Activated naive CD8-positive, alpha-beta T cell treated with anti-CD3 and anti-CD28 coated beads, Interleukin-2, amount 50 U/mL, for 16 hours (primary cell): ENCODE results near the gene PICALM.
"Not testable (repeated sequence)": the region's sequence is repeated elsewhere in the genome, so short reads cannot be mapped to it uniquely, and the experiment has no call there.

ENCODE experiments used
- DNase-seq: peaks from one replicate; pipeline ENCODE4 v3.0.0-alpha.2; 2020; ENCODE audit warnings: low read depth, low spot score

The PICALM gene

DNA sequence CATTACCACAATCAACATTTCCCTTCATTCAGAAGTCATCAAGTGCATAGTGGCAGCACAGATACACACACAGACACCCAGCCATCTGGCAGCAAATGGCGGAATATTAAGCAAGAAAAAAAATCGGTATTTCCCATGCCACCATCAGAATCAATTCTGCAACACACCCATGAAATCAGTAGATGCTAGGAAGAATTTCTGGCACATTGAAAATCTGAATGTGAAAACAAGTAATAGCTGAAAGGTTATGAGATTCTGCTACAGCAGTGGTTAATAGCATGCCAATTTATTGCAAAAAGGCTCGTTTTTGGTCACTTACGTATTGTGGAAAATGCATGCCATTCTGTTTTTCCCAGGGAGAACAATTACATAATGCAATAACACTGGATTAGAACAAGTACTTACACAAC is 91.1 kb downstream of the PICALM start:
- DNase-seq = no peak

DNA sequence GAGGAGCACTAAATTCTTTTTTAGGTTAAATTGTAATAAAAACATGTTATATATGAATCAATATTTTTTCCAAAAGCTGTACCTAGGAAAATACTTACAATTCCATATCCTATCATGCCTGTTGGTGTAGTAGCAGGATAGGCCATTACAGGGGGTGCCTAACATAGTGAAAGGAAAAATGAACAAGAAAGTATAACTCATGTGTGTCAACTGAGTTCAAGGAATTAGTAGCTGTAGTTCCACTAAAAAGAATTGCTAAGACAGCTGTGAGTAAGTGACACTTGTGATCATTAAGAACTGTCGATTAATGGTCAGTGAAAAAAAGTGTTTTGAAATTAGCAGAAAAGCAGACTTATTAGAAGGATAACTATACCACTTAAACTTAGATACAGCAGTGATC is 92.4 kb downstream of the PICALM start:
- no peak for DNase-seq

DNA sequence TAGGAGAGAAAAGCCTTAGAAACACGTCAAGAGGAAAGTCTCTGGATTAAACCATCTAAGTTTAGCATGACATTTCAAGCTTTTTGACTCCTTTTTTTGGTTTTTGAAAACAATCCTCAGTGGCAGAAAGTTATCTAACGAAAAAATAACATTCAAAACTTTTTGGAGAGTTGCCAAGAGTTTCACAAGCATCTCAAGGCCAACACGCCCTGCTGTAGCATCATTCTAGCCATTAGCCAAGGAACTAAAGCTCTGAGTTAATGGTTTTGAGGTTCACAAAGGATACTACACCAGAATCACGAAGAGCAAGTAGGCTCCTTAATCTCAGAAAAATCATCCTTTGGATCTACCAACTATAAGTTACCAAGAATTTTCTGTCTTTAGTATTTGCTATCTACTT is 94.8 kb downstream of the PICALM start:
- no peak for DNase-seq

DNA sequence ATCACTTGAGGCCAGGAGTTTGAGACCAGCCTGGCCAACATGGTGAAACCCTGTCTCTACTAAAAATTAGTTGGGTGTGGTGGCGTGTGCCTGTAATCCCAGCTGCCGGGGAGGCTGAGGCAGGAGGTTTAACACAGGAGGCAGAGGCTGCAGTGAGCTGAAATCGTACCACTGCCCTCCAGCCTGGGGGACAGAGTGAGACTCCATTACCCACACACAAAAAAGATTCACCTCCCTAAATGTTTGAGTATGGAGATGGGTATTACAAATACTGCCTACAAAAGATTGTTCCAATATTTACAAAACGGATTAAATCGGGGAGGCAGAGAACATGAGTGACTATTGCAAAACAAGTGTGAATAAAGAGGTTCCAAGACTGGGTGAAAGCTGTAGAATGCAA is 98.3 kb downstream of the PICALM start:
- no peak for DNase-seq

DNA sequence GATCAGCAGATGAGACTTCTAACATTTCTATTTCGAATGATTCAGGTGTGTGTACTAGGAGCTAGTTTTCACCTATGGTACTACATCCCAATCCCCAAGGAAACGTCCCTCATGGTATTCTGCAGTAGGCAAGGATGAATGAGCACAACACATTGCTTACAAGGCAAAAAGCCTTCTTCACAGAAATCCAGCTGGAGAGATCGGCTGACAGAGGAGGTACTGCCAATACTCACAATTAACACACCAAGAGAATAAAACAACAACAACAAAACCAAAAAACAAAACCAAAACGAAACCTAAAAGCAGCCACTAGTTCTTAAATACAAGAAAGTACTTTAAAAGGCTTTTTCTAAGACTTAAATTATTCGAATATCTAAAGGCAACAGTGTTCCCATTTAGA is 101.4 kb downstream of the PICALM start:
- DNase-seq = no peak

DNA sequence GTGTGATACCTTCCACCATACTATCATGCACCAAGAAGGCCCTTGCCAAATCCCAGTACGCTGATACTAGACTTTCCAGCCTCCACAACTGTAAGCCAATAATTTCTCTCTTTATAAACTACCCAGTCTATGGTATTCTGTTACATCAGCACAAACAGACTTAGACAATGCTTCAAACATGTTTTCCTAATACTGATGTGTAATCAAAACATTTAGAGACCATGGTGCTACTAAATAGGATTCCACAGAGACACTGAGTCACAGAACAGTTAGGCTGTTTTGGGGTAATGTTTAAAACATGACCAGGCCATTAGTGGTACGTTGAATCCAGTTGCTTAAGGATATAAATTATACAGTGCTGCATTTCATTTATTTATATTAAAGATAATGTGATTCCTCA is 103.7 kb downstream of the PICALM start:
- no peak for DNase-seq

DNA sequence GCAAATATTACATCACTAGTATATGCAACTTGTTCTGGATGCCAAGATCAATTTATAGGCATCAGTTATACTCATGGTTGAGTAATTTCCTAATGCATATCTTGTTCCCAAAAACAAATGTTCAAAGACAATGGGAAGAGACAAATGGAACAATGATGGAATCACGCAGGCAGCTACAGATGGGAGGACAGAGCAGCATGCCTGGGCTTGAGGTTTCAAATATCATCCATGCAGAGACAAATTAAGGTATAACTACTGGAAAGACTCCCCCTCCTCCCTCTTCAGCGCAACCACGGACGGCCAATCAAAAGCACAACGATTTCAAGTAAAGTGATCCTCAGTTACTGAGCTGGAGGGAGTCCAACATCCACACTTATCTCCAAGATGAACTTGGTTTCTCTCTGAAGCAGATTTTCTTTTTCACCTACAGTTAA is 106.9 kb downstream of the PICALM start:
- DNase-seq = no peak

DNA sequence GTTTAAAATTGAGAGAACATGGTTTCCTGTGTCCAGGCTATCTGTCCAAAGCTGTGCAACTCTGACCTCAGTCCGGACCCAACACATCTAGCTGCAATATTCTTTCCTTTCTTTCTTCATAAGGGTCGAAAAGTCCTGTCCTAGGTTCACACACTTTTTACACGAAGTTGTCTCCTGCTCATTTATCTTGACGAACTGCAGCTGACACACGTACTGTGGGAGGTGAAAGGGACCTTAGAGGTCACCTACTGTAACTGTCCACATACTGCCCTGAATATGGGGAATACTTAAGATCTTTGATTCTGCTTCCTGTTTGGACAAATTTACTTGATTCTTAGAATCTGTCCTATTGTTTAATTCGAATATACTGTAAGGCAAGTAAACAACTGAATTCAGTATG is 107.8 kb downstream of the PICALM start:
- no peak for DNase-seq

DNA sequence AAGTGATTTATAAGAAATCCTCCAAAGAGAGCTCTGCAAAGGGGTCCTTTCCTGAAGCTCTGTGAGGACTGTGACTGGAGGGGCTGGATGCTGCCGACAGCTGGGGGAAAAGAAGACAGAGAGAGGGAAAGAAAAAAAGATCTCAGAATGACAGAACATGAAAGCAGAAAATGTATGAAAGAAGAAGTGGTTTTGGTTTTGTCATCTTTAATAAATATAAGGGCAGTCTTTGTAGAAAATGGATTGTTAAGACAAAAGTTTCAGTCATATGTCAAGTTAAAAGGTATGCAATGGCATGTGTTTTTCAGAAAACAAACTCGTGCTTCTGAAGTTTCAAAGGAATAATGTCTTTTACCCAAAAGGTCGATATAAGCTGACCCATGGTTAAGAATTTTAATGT is 108.2 kb downstream of the PICALM start:
- no peak for DNase-seq

DNA sequence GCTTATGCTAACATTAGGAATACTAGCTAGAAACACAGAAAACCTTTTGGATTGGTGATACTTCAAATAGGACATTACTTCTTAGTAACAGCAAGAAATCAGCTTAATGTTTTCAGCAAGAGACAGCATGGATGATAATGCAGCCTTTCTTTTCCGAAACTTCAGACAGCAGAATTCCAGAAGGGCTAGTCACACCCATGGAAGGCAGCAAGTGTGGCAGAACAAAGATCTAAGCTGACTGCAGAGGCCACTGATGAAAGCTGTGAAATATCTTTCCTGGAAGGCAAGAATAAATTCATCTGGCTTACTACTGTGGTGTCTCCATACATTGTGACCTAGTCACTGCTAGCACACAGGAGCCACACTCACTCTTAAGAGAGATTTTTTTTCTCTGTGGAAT is 113.4 kb downstream of the PICALM start:
- no peak for DNase-seq

DNA sequence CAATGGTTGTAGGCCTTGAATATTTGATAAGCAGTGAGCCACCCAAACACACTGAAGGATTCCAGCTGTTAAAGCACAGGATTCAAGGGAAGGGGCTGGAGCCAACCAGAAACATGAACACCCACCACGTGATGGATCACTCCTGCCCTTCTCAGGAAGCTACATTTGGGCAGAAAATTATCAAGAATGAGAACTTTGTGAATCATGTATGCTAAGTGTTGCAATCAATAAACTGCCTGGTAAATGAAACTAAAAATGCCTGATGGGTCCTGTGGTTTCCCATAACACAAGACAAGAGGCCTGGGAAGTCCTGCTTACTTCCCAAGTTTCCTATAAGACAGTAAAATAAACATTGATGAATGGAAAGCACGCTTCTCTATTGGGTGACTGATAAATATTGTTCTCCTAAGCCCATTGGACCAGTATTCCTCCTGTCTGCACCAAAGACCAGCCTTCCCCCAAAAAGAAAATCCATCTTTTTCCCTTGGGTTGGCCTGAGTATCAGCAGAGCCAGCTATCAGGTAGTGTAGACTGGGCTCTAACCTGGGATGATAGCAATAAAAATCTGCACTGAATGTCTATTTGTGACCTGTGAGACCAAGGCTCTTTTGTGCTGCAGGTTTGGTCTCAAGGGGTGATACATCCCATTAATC is 115.3 kb downstream of the PICALM start:
- no peak for DNase-seq

DNA sequence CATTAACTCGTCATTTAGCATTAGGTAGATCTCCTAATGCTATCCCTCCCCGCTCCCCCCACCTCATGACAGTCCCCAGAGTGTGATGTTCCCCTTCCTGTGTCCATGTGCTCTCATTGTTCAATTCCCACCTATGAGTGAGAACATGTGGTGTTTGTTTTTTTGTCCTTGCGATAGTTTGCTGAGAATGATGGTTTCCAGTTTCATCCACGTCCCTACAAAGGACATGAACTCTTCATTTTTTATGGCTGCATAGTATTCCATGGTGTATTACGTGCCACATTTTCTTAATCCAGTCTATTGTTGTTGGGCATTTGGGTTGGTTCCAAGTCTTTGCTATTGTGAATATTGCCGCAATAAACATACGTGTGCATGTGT is 116.8 kb downstream of the PICALM start:
- DNase-seq = not testable (repeated sequence)

DNA sequence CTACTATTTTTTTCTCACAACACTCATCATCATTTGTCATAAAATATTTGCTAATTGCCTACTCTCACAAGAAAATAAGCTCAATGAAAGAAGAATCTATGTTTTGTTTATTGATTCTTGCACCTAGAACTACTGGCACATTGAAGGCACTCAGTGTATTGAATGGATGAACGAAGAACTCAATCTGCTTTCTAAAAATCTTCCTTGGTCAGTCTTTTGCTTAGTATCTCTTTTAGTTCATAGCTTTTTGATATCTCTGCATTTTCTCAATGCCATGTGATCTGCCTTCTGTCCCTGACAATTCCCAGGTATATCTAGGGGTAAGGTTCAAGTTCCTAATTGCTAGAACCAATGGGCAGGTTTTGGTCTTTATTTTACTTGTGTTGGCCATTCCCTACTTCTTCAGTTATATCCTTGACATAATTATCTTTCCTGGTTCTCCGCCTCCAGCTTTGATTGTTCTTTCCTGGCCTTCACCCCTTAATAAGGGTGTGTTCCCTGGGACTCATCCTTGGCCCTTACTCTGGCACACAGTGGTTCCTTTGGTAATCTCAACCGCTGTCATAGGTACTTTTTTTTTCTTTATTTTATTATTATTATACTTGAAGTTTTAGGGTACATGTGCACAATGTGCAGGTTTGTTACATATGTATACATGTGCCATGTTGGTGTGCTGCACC is 117.3 kb downstream of the PICALM start:
- no peak for DNase-seq

DNA sequence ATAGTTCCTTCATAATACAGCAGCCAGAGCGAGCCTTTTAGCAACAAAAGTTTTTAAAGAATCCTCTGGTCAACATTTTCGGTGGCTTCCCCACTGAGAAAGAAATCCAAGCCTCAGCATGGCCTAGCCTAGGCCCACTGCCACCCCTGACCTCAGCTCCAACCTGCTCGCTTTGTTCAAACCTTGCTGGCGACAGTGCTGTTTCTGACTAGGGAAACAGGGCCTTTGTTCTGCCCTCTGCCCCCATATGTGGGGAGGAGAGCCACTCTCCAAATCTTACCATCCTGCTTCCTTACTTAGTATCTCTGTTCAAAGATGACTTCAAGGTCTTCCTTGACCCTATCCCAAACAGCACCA is 117.9 kb downstream of the PICALM start:
- no peak for DNase-seq

DNA sequence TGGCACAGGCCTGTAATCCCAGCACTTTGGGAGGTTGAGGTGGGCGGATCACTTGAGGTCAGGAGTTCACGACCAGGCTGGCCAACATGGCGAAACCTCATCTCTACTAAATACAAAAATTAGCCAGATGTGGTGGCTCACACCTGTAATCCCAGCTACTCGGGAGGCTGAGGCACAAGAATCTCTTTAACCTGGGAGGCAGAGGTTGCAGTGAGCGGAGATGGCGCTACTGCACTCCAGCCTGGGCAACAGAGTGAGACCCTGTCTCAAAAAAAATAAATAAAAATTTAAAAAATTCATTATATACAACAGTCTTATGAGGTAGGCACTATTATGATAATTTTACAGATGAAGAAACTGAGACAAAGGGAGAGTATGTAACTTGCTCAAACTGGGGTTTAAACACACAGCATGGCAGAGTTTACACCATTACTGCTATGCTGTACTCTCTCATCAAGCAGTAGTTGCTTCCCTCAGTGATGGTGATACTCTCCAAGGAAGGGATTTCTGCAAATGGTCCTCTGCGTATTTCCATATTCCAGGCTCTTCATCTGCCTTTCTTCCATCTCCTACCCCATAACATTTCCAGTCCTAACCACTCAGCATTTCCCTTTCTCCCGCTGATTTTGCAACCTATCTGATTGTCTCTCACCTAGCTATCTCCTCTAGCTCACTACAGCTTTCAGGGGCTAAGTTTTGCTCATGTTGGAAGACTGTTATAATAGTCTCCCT is 118.4 kb downstream of the PICALM start:
- DNase-seq = no peak

DNA sequence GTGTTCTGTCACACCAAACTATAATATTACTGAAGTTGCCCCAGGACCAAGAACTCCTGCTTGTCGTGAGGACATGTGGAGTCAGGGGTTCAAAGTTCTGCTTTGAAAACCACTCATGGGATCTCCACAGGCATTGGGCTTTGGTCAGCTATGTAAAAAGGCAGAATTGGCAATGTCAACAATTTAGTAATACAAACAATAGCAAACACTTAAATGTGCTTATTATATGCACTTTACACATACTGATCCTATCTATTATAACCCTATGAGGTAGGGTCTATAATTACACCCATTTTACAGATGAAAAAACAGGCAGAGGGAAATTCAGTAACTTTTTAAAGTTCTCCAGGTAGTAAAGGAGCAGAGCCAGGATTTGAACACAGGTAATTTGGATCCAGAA is 119.1 kb downstream of the PICALM start:
- no peak for DNase-seq

DNA sequence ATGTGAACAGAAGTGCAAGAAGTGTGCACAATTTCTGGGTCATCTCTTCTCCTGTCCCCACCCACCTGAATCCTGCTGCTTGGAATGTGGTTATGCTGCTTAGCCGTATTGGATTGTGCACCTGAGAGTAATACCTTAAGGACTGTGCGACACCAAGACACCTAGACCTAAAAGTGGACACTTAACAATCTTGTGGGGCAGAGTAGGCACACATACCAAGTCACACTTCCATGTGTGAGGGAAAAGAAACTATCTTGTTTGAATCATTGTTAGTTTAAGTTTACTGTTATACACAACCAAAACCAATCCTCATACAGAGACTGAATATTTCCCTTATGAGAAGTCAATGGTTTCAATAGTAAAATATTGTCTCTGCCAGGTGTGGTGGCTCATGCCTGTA is 120.0 kb downstream of the PICALM start:
- DNase-seq = no peak

DNA sequence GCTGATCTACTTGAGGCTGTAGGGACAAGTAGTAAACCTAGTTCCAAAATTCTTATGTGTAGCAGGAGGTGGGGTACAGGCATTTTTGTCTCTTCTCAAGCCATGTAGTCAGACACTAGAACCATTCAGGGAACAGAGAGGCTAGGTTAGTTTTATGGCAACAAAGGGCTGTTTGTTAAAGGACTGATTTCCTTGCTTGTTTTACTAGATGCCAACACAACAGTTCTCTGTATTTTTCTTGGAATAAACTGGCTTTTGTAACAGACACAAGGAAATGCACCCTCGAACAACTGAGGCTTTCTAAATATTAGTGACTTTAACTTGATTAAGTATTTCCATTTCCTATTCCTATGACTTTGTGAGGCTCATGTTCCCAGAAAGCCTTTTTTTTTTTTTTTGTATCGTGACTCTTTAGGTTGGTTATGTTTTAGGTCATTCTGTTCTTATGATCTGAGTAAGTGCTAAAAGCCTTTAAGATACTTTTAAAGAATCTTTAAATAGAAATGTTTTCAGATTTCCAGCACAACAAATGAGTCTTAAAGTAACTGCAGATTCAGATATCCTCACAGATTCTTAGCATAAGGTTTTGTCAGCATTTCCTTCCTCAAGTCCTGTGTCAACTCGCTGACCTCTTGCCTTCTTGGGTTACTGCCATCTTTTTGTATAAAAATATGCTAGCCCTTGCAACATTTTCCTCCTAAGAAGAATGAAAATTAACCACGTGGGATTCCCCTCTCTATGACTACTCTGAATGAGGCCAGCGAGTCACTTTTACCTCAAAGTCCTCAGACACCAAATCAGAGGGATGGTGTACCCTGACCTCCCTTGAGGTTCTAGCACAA is 121.2 kb downstream of the PICALM start:
- DNase-seq = no peak

DNA sequence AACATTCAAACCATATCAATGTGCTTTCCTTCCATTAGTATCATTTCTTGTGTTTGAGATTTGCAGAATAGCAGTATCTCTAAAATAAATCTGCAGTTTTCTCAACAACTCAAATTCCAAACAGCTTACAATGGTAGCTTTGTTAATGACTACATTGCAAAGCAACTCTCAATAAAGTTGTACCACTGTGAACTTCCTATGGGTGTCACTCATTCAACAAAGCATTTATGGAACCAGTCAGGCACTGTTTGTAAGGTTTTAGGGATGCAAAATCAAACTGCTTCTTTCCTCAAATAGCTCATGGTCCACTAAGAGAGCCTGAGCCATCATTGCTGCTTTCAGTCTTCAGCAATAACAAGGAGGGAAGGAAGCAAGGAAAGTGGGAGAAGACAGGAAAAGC is 122.7 kb downstream of the PICALM start:
- no peak for DNase-seq

DNA sequence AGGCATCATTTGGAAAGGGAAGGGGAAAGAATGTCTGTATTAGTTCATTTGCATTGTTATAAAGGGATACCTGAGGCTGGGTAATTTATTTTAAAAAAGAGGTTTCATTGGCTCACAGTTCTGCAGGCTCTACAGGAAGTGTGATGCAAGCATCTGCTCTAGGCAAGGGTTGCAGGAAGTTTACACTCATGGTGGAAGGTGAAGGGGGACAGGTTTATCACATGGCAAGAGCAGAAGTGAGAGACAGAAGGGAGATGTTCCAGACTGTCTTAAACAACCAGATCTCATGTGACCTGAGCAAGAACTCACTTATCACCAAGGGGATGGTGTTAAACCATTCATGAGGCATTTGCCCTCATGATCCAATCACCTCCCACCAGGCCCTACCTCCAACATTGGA is 123.1 kb downstream of the PICALM start:
- DNase-seq = no peak

DNA sequence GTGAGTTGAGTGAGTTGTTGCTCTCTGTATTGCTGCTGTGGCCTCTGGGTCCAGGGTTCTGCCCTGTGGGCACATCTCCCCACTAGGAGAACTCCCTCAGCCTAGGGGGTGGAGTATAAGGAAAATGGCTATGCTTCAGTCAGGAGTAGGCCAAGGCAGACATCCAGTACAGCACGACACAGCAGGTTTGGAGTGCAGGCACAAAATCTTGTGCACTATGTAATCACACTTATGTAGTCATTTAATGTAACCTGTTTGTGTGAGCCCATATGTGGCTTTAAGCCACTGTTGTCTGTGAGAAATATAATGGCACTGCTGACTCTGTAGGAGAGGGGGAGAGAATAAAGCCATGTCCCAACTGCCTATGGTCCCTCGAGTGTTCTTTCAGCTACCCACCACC is 123.6 kb downstream of the PICALM start:
- no peak for DNase-seq

DNA sequence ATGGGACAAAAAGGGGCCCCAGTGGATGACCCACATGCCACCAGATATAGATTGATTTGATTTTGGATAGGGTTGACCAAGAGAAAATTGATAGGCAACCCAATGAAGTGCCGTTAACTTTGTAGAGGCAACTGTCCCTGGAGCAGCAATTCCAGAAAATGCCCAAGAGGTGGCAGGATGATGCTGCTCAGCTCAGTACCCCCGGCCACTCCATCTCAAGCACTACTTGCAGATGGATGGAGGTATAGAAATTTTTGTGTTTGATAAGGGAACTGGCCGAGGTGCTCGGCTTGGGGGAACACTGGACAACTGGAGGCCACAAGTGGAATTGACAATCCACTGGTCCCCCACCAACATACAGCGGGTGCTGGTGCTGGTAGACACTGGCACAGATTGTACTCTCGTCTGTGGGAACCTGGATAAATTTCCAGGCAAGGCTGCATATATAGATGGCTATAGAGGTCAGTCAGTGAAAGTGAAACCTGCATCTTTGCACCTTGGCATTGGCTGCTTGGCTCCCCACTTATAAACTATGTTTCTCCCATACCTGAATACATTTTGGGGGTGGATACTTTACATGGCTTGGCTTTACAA is 127.4 kb downstream of the PICALM start:
- DNase-seq = no peak
